HG02970 (cell line): Measurements from ENCODE around the gene GALNT18.

ENCODE experiments used
- ATAC-seq: cut with Tn5 transposase; IDR thresholded peaks from one replicate; pipeline ENCODE4 v1.9.1; 2021; ENCODE audit warnings: mild to moderate bottlenecking, moderate library complexity, moderate number of reproducible peaks; ENCODE audit not compliant: unreplicated experiment, low FRiP score

The GALNT18 gene

GRCh38 chr11:11570823-11571222 lies 51.0 kb downstream of the GALNT18 start:
- ATAC-seq: no peak

- no peak for ATAC-seq
Observed at GRCh38 chr11:11569936-11570491, 51.8 kb downstream of the GALNT18 start.

GRCh38 chr11:11568651-11569229 lies 53.1 kb downstream of the GALNT18 start:
- ATAC-seq: no peak

GRCh38 chr11:11567936-11568650 lies 53.7 kb downstream of the GALNT18 start:
- no peak for ATAC-seq

- no peak for ATAC-seq
Observed at GRCh38 chr11:11565636-11566035, 56.2 kb downstream of the GALNT18 start.

GRCh38 chr11:11563200-11563975 lies 58.4 kb downstream of the GALNT18 start:
- ATAC-seq: no peak

- ATAC-seq: no peak
Observed at GRCh38 chr11:11561991-11562390, 59.8 kb downstream of the GALNT18 start.

- no peak for ATAC-seq
Observed at GRCh38 chr11:11558826-11559225, 63.0 kb downstream of the GALNT18 start.

- ATAC-seq: no peak
Observed at GRCh38 chr11:11558396-11558795, 63.4 kb downstream of the GALNT18 start.

GRCh38 chr11:11555208-11555607 lies 66.6 kb downstream of the GALNT18 start:
- ATAC-seq: no peak

GRCh38 chr11:11553573-11553972 lies 68.2 kb downstream of the GALNT18 start:
- no peak for ATAC-seq

- no peak for ATAC-seq
Observed at GRCh38 chr11:11552529-11553087, 69.2 kb downstream of the GALNT18 start.

- ATAC-seq: no peak
Observed at GRCh38 chr11:11550534-11550933, 71.3 kb downstream of the GALNT18 start.

- ATAC-seq: no peak
Observed at GRCh38 chr11:11545285-11546275, 76.2 kb downstream of the GALNT18 start.

GRCh38 chr11:11543656-11544055 lies 78.1 kb downstream of the GALNT18 start:
- no peak for ATAC-seq

- no peak for ATAC-seq
Observed at GRCh38 chr11:11540157-11540556, 81.6 kb downstream of the GALNT18 start.

- ATAC-seq: no peak
Observed at GRCh38 chr11:11538277-11538960, 83.4 kb downstream of the GALNT18 start.

- no peak for ATAC-seq
Observed at GRCh38 chr11:11537871-11538270, 83.9 kb downstream of the GALNT18 start.

- no peak for ATAC-seq
Observed at GRCh38 chr11:11537372-11537771, 84.4 kb downstream of the GALNT18 start.
